GM23338 (cell line): ENCODE measurements around the gene SRR. TPM values are rescaled to one million over a fixed set of nuclear protein-coding genes. Genes with fewer than 3 reads are reported as not detected.

Source experiments
- ATAC-seq: fragments of 200-7000 bp; cut with Tn5 transposase; 3 replicates; pipeline ENCODE4 v1.9.1; 2020
- DNase-seq: peaks from one replicate; pipeline ENCODE4 v3.0.0-alpha.2; 2015; ENCODE audit warnings: low spot score
- H2AFZ ChIP-seq: fragments of 200-600 bp; sonication (generic); 2 replicates; pipeline ENCODE4 v1.8.0; 2016; ENCODE audit warnings: antibody characterized with exemption, mild to moderate bottlenecking, moderate library complexity
- H3F3A ChIP-seq: fragments of 200-600 bp; sonication (generic); replicated peaks from 2 replicates; pipeline ENCODE4 v1.8.0; 2017; ENCODE audit warnings: antibody characterized with exemption, mixed run types, low read depth
- H3K27ac ChIP-seq: fragments of 200-600 bp; sonication (generic); 2 replicates; pipeline ENCODE4 v1.6.1; 2016; ENCODE audit warnings: low read depth
- H3K27me3 ChIP-seq: fragments of 200-600 bp; sonication (generic); 2 replicates; pipeline ENCODE4 v1.8.0; 2016; ENCODE audit warnings: mild to moderate bottlenecking, mixed run types, moderate library complexity; ENCODE audit not compliant: insufficient read depth
- H3K36me3 ChIP-seq: fragments of 200-600 bp; sonication (generic); 2 replicates; pipeline ENCODE4 v1.8.0; 2016; ENCODE audit warnings: mild to moderate bottlenecking; ENCODE audit not compliant: insufficient read depth
- H3K4me1 ChIP-seq: fragments of 200-600 bp; sonication (generic); 2 replicates; pipeline ENCODE4 v1.8.0; 2016; ENCODE audit warnings: mild to moderate bottlenecking, moderate library complexity; ENCODE audit not compliant: insufficient read depth
- H3K4me2 ChIP-seq: fragments of 200-600 bp; sonication (generic); 2 replicates; pipeline ENCODE4 v1.7.1; 2017; ENCODE audit warnings: mixed run types
- H3K4me3 ChIP-seq: fragments of 200-600 bp; sonication (generic); 2 replicates; pipeline ENCODE4 v1.6.1; 2016; ENCODE audit warnings: mixed run types
- H3K79me2 ChIP-seq: fragments of 200-600 bp; sonication (generic); replicated peaks from 2 replicates; pipeline ENCODE4 v1.8.0; 2017; ENCODE audit warnings: mild to moderate bottlenecking; ENCODE audit not compliant: insufficient read depth
- H3K9me2 ChIP-seq: fragments of 200-600 bp; sonication (generic); 2 replicates; pipeline ENCODE4 v1.8.0; 2017; ENCODE audit not compliant: insufficient read depth
- H4K20me1 ChIP-seq: fragments of 200-600 bp; sonication (generic); replicated peaks from 2 replicates; pipeline ENCODE4 v1.8.0; 2017; ENCODE audit warnings: mild to moderate bottlenecking; ENCODE audit not compliant: insufficient read depth
- H3K27ac Mint-ChIP-seq: 2 replicates; pipeline ENCODE4 v1.8.0; 2020; ENCODE audit warnings: inconsistent platforms, mild to moderate bottlenecking, moderate library complexity, mixed read lengths
- H3K27me3 Mint-ChIP-seq: 3 replicates; pipeline ENCODE4 v1.8.0; 2022; ENCODE audit warnings: low read depth, mild to moderate bottlenecking, moderate library complexity, mixed read lengths, inconsistent platforms; ENCODE audit not compliant: insufficient read depth, poor library complexity
- H3K36me3 Mint-ChIP-seq: 3 replicates; pipeline ENCODE4 v1.8.0; 2021; ENCODE audit warnings: low read depth, mild to moderate bottlenecking, inconsistent platforms, moderate library complexity, mixed read lengths
- H3K4me1 Mint-ChIP-seq: 3 replicates; pipeline ENCODE4 v1.8.0; 2020; ENCODE audit warnings: mild to moderate bottlenecking, inconsistent platforms, mixed read lengths
- H3K4me3 Mint-ChIP-seq: 3 replicates; pipeline ENCODE4 v1.8.0; 2021; ENCODE audit warnings: moderate library complexity, mild to moderate bottlenecking, inconsistent platforms, mixed read lengths
- H3K9me3 Mint-ChIP-seq: 3 replicates; pipeline ENCODE4 v1.8.0; 2020; ENCODE audit warnings: moderate library complexity, mild to moderate bottlenecking, inconsistent platforms, mixed read lengths
- CREB1 ChIP-seq: fragments of 250-450 bp; sonication (Bioruptor Pico); IDR thresholded peaks from 2 replicates; pipeline ENCODE4 v1.5.0; 2020; ENCODE audit warnings: low read depth, mild to moderate bottlenecking, moderate library complexity
- EZH2 ChIP-seq: fragments of 200-600 bp; sonication (generic); IDR thresholded peaks from one replicate; pipeline ENCODE4 v1.8.0; 2017; ENCODE audit warnings: antibody characterized with exemption, mild to moderate bottlenecking, low read depth; ENCODE audit not compliant: unreplicated experiment
- EZH2phosphoT487 ChIP-seq: fragments of 200-600 bp; sonication (generic); IDR thresholded peaks from one replicate; pipeline ENCODE4 v1.8.1; 2018; ENCODE audit warnings: antibody characterized with exemption; ENCODE audit not compliant: unreplicated experiment
- JUNB ChIP-seq: IDR thresholded peaks from one replicate; pipeline ENCODE4 v1.6.1; 2016; ENCODE audit warnings: antibody characterized with exemption; ENCODE audit not compliant: unreplicated experiment
- NANOG ChIP-seq: IDR thresholded peaks from 2 replicates; pipeline ENCODE4 v1.6.1; 2016; ENCODE audit warnings: antibody characterized with exemption, borderline replicate concordance
- POLR2AphosphoS5 ChIP-seq: IDR thresholded peaks from 2 replicates; pipeline ENCODE4 v1.6.1; 2016; ENCODE audit warnings: antibody characterized with exemption, low read depth
- STAT1 ChIP-seq: IDR thresholded peaks from one replicate; pipeline ENCODE4 v1.6.1; 2016; ENCODE audit warnings: antibody characterized with exemption; ENCODE audit not compliant: unreplicated experiment
- ZNF114 ChIP-seq: fragments of 250-450 bp; sonication (Bioruptor Pico); IDR thresholded peaks from 2 replicates; pipeline ENCODE4 v1.5.0; 2020; ENCODE audit warnings: mild to moderate bottlenecking, moderate library complexity
- ZNF331 ChIP-seq: fragments of 250-450 bp; sonication (Bioruptor Pico); IDR thresholded peaks from 2 replicates; pipeline ENCODE4 v1.5.0; 2020; ENCODE audit warnings: low read depth, mild to moderate bottlenecking, moderate library complexity
- polyA plus RNA-seq: library from polyadenylated mRNA; unstranded; fragments of >200 nt; fragmentation: Nextera tagmentation; extraction: Ambion mirVana; gene quantifications from 2 replicates; pipeline ENCODE4 v1.2.1, GENCODE V29; 2016
- total RNA-seq: library from RNA; depleted of rRNA; stranded (reverse); fragments of >200 nt; shearing (Covaris generic); gene quantifications from 2 replicates; pipeline ENCODE4 v1.2.3, GENCODE V29; 2014
- TF ChIP-seq, protein P1 (sequence below): IDR thresholded peaks from one replicate; pipeline ENCODE4 v1.6.1; 2018; ENCODE audit warnings: antibody characterized with exemption; ENCODE audit not compliant: unreplicated experiment
- TF ChIP-seq, protein P2 (sequence below): IDR thresholded peaks from 2 replicates; pipeline ENCODE4 v1.6.1; 2016; ENCODE audit warnings: antibody characterized with exemption
- TF ChIP-seq, protein P3 (sequence below): fragments of 250-450 bp; sonication (Bioruptor Pico); IDR thresholded peaks from 2 replicates; pipeline ENCODE4 v1.5.0; 2020; ENCODE audit warnings: mild to moderate bottlenecking, moderate library complexity
- TF ChIP-seq, protein P4 (sequence below), 2 experiments: fragments of 200-600 bp in 1 of 2; sonication (generic) in 1 of 2; conservative IDR thresholded peaks; 2 replicates each; pipeline versions ENCODE4 v1.5.1 to v1.6.1; 2016 to 2017; ENCODE audit warnings: antibody characterized with exemption in 2 of 2, low read depth in 2 of 2, mild to moderate bottlenecking in 2 of 2, moderate library complexity in 1 of 2

The SRR gene
- total and polyA plus RNA-seq, 2 experiments from 2014 or later = 2.8 to 5.4 TPM

DNA sequence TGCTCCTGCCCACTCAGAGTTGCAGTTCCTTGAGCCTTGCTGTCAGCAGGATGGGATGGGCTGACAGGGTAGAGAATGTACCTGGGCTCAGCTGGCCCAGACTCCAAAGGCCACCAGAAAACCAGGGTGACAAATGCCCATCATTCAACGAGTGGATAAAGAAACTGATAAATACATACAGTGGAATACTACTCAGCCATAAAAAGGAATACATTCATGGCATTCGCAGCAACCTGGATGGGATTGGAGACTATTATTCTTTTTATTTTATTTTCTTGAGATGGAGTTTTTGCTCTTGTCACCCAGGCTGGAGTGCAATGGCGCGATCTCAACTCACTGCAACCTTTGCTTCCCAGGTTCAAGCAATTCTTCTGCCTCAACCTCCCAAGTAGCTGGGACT, 53.5 kb downstream of the SRR start:
- H3K36me3 Mint-ChIP-seq = peaks cover 3% of the 10 kb centered on the region; the same call in 1 of the 3 replicates
- Histone ChIP-seq H3K4me1 (no peaks in the 10 kb centered on the region; the same call in 1 of the 2 replicates), H2AFZ (no peak overlapping the region), H3K27ac (no peak overlapping the region), H3K36me3 (no peaks in the 10 kb centered on the region), H3K27me3 (no peaks in the 10 kb centered on the region), H3K79me2 (no peaks in the 10 kb centered on the region), H3F3A (0 out of 2 replicates have a peak, but pooled peaks cover 11% of the 10 kb centered on the region), H3K4me3 (no peak overlapping the region), H3K9me2 (no peaks in the 10 kb centered on the region), H3K4me2 (no peak overlapping the region), H4K20me1 (no peaks in the 10 kb centered on the region)
- DNase-seq (no peak), ATAC-seq (no peak)
- H3K27ac Mint-ChIP-seq = no peak overlapping the region
- peaks cover 6% of the 10 kb centered on the region; the same call in 2 of the 3 replicates for H3K4me1 Mint-ChIP-seq
- H3K9me3 Mint-ChIP-seq = no peaks in the 10 kb centered on the region
- TF ChIP-seq STAT1 = no peak
- no peak for TF ChIP-seq CREB1 (CRISPR knock-in tag)
- no peak for TF ChIP-seq ZNF114 (CRISPR knock-in tag)
- TF ChIP-seq, protein P1, sequence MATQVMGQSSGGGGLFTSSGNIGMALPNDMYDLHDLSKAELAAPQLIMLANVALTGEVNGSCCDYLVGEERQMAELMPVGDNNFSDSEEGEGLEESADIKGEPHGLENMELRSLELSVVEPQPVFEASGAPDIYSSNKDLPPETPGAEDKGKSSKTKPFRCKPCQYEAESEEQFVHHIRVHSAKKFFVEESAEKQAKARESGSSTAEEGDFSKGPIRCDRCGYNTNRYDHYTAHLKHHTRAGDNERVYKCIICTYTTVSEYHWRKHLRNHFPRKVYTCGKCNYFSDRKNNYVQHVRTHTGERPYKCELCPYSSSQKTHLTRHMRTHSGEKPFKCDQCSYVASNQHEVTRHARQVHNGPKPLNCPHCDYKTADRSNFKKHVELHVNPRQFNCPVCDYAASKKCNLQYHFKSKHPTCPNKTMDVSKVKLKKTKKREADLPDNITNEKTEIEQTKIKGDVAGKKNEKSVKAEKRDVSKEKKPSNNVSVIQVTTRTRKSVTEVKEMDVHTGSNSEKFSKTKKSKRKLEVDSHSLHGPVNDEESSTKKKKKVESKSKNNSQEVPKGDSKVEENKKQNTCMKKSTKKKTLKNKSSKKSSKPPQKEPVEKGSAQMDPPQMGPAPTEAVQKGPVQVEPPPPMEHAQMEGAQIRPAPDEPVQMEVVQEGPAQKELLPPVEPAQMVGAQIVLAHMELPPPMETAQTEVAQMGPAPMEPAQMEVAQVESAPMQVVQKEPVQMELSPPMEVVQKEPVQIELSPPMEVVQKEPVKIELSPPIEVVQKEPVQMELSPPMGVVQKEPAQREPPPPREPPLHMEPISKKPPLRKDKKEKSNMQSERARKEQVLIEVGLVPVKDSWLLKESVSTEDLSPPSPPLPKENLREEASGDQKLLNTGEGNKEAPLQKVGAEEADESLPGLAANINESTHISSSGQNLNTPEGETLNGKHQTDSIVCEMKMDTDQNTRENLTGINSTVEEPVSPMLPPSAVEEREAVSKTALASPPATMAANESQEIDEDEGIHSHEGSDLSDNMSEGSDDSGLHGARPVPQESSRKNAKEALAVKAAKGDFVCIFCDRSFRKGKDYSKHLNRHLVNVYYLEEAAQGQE = no peak
- TF ChIP-seq EZH2phosphoT487 = no peak
- no peak for TF ChIP-seq JUNB
- TF ChIP-seq, protein P2, sequence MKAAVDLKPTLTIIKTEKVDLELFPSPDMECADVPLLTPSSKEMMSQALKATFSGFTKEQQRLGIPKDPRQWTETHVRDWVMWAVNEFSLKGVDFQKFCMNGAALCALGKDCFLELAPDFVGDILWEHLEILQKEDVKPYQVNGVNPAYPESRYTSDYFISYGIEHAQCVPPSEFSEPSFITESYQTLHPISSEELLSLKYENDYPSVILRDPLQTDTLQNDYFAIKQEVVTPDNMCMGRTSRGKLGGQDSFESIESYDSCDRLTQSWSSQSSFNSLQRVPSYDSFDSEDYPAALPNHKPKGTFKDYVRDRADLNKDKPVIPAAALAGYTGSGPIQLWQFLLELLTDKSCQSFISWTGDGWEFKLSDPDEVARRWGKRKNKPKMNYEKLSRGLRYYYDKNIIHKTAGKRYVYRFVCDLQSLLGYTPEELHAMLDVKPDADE = no peak
- TF ChIP-seq, protein P3, sequence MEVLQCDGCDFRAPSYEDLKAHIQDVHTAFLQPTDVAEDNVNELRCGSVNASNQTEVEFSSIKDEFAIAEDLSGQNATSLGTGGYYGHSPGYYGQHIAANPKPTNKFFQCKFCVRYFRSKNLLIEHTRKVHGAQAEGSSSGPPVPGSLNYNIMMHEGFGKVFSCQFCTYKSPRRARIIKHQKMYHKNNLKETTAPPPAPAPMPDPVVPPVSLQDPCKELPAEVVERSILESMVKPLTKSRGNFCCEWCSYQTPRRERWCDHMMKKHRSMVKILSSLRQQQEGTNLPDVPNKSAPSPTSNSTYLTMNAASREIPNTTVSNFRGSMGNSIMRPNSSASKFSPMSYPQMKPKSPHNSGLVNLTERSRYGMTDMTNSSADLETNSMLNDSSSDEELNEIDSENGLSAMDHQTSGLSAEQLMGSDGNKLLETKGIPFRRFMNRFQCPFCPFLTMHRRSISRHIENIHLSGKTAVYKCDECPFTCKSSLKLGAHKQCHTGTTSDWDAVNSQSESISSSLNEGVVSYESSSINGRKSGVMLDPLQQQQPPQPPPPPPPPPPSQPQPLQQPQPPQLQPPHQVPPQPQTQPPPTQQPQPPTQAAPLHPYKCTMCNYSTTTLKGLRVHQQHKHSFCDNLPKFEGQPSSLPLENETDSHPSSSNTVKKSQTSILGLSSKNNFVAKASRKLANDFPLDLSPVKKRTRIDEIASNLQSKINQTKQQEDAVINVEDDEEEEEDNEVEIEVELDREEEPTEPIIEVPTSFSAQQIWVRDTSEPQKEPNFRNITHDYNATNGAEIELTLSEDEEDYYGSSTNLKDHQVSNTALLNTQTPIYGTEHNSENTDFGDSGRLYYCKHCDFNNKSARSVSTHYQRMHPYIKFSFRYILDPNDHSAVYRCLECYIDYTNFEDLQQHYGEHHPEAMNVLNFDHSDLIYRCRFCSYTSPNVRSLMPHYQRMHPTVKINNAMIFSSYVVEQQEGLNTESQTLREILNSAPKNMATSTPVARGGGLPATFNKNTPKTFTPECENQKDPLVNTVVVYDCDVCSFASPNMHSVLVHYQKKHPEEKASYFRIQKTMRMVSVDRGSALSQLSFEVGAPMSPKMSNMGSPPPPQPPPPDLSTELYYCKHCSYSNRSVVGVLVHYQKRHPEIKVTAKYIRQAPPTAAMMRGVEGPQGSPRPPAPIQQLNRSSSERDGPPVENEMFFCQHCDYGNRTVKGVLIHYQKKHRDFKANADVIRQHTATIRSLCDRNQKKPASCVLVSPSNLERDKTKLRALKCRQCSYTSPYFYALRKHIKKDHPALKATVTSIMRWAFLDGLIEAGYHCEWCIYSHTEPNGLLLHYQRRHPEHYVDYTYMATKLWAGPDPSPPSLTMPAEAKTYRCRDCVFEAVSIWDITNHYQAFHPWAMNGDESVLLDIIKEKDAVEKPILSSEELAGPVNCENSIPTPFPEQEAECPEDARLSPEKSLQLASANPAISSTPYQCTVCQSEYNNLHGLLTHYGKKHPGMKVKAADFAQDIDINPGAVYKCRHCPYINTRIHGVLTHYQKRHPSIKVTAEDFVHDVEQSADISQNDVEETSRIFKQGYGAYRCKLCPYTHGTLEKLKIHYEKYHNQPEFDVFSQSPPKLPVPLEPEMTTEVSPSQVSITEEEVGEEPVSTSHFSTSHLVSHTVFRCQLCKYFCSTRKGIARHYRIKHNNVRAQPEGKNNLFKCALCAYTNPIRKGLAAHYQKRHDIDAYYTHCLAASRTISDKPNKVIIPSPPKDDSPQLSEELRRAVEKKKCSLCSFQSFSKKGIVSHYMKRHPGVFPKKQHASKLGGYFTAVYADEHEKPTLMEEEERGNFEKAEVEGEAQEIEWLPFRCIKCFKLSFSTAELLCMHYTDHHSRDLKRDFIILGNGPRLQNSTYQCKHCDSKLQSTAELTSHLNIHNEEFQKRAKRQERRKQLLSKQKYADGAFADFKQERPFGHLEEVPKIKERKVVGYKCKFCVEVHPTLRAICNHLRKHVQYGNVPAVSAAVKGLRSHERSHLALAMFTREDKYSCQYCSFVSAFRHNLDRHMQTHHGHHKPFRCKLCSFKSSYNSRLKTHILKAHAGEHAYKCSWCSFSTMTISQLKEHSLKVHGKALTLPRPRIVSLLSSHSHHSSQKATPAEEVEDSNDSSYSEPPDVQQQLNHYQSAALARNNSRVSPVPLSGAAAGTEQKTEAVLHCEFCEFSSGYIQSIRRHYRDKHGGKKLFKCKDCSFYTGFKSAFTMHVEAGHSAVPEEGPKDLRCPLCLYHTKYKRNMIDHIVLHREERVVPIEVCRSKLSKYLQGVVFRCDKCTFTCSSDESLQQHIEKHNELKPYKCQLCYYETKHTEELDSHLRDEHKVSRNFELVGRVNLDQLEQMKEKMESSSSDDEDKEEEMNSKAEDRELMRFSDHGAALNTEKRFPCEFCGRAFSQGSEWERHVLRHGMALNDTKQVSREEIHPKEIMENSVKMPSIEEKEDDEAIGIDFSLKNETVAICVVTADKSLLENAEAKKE (CRISPR knock-in tag) = no peak
- TF ChIP-seq EZH2 = no peak
- TF ChIP-seq, protein P4, sequence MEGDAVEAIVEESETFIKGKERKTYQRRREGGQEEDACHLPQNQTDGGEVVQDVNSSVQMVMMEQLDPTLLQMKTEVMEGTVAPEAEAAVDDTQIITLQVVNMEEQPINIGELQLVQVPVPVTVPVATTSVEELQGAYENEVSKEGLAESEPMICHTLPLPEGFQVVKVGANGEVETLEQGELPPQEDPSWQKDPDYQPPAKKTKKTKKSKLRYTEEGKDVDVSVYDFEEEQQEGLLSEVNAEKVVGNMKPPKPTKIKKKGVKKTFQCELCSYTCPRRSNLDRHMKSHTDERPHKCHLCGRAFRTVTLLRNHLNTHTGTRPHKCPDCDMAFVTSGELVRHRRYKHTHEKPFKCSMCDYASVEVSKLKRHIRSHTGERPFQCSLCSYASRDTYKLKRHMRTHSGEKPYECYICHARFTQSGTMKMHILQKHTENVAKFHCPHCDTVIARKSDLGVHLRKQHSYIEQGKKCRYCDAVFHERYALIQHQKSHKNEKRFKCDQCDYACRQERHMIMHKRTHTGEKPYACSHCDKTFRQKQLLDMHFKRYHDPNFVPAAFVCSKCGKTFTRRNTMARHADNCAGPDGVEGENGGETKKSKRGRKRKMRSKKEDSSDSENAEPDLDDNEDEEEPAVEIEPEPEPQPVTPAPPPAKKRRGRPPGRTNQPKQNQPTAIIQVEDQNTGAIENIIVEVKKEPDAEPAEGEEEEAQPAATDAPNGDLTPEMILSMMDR (conservative IDR thresholded peaks at IDR 0.05; ENCODE audit: low read depth in 2 of 2) = no peak
- TF ChIP-seq POLR2AphosphoS5 = no peak
- TF ChIP-seq NANOG = no peak
- no peak for TF ChIP-seq ZNF331 (CRISPR knock-in tag)
- peaks cover 4% of the 10 kb centered on the region for H3K27me3 Mint-ChIP-seq
- no peak overlapping the region for H3K4me3 Mint-ChIP-seq
